Renal cortical epithelial cell (primary cell): ENCODE results near the gene LRRTM4. TPM values are rescaled to one million over a fixed set of nuclear protein-coding genes. Genes with fewer than 3 reads are reported as not detected.
A peak's percentile ranks its signal among the peaks of the same experiment; 100 is the strongest.

Source experiments
- DNase-seq: peaks from one replicate; pipeline ENCODE4 v3.0.0-alpha.2; 2011; ENCODE audit warnings: low read depth
- total RNA-seq: library from RNA; depleted of rRNA; stranded (reverse); fragments of >200 nt; gene quantifications from 2 replicates; pipeline ENCODE4 v1.2.3, GENCODE V29; 2014

The LRRTM4 gene
- total RNA-seq, 1 donor from 2014 or later, result 0.10 TPM

DNA sequence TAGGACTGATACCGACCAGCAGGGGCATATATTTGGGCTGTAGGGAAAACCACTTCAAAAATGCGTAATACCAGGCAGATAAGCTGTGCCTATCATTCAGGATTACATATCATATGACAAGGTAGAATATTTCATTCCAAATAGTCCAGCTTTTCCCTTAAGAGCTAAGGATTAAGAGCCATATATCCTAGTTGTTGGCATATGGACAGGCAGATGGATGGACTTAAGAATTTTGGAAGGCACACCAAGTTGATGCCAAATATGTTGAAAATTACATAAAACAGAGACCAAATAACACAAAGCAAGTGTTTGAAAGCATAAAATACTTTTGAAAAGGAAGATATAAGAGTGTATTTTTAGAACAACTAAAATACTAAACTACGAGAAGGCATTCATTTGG is 52.1 kb downstream of the LRRTM4 start:
- DNase-seq, result no peak

DNA sequence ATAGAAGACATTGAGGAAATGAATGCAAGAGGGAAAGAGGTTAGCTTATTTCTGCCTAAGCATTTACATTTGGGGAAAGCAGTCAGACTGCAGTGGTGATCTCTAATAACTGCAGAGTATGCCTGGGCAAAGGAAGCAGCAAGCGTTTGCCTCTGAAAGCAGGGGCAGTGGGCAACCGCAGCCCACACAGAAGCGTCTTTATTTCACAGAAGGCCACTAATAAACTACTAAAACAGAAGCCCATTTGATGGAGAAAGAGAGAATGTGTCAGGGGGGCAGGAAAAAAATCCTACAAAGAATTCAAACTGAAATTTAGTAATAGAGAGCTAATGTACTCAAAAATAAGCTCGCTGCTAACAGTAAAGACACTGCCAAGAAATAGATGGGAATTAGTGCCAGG is 53.1 kb downstream of the LRRTM4 start:
- DNase-seq, result no peak

DNA sequence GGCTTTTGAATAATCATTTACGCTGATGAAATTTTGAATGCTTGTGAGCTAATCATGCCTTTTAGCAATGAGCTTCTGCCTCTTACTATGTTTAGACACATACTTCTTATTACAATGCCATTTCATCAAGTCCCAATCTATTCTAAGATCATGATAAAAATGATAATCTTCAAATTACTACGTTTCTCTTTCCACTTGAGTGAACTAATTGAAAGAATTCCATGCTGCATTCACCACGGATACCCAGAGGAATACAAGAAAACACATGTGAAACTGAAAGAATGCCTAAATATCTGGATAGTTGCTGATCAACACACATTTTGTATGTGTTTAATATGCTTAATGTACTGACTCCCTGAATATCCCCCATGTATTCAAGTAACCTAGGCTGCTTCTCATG is 62.3 kb downstream of the LRRTM4 start:
- no peak for DNase-seq

DNA sequence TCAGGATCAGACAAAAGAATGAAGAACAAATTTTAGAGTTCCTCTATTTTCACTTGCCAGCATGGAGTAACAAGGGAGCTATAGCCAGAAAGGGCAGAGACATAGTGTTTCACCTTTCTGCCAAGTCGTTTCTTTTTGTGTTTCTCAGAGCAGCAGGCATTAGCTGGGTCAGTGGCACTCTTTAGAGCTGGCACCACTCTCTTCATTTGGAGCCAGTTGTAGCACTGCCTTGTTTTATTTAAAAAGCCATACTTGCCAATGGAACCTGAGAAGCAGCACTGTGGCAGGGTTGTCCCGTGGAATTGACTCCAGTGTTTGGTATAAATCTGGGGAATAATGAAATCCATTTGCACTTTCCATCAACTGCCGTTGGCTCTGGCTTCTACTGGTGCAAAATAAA is 64.0 kb downstream of the LRRTM4 start:
- DNase-seq, result no peak

DNA sequence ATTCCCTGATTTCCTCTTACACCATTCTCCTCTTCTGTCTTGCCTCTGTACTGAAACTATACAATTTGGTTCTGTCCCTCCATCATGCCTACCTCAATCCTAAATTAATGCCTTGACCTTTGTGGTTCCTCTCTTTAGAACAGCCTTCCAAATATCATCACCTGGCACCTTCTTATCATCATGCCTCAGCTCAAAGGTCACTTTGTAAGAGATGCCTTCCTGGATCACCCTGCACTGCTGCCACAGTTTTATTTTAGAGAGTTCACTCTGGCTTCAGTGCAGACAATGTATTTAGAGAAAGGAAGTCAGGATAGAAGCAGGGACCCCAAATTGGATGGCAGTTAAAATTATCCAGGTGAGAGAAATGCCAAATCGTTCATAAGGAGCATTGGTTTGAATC is 64.5 kb downstream of the LRRTM4 start:
- DNase-seq, result no peak

DNA sequence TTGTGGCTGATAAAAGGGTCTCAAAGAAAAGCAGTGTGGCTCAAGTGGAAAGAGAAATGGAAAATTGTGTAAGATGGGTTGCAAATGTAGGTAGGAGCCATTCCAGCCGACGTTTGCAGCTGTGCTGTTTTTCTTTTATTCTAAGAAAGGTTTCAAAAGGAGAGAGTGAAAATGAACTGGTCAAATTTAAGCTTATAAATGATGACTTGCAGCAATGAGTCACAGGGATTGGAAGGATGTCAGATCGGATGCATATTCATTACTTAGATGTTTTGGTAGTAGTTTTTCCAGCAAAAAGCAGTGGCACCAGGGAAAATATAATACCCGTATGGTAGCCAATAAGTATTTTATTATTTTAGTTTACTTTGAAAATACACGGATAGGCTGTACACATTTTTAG is 79.1 kb downstream of the LRRTM4 start:
- no peak for DNase-seq

DNA sequence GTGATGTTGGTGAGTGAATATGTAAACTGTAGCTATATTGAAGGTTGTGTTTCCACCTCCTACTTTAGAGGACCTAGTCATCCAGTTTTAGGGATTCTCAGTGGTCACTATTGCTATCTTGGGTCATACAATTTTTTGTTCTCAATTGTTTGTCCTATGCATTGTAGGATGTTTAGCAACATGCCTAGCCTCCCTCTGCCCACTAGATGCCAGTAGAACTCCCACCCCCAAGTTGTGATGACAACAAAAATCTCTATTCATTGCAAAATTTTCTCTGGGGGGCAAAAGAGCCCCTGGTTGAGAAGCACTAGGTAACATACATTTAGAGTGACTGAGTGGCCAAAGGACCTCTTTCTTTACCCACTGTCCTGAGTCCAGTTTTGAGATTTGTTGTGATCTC is 87.3 kb downstream of the LRRTM4 start:
- DNase-seq, result no peak

DNA sequence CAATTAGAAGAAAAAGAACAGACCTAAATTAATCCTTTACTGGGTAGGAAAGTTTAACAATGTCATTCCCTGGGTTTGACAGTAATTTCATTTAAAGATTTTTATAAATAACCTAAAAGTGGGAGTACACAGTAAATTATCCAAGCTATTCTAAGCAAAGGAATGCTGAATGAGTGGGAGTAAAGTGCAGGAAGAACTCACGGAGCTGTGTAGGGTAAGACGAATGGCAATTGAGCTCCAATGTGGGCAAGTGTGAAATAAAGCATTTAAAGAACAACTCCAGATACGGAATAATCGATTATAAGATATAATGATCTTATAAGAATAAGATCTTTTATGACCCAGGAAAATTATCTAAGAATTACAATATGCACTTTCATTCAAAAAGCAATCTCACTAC is 93.2 kb downstream of the LRRTM4 start:
- DNase-seq, result no peak

DNA sequence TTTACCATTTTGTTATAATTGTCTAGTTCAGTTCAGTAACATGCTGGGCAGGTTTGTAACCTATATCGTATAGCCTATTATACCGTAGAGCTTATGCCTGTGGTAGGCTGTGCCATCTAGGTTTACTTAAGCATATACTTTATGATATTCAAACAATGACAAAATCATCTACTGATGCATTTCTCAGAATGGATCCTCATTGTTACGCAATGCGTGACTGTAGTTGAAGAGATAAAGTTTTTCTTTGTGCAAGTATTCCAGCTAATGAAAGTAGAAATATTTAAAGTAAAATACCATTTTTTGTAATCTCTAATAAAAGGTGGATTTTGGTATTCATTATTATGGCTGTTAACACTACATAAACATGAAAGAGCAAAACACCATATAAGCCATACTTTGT is 100.2 kb downstream of the LRRTM4 start:
- no peak for DNase-seq

DNA sequence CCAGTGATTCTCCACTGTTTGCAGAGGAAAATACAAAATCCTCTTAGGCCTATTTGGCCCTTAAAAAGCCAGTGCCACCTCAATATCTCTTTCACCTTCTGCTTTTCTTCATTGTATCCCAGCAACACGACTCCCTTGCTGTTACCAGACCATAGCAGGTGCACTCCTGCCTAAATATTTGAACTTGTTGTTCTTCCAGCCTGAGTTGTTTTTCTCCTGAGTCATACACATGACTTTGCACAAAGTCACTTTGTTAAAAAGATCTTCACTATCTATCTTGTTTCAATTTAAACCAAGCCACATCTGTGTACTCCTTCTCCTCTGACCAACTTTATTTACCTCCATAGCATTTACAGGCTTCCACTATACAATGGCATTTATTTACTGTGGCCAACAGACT is 103.6 kb downstream of the LRRTM4 start:
- no peak for DNase-seq

DNA sequence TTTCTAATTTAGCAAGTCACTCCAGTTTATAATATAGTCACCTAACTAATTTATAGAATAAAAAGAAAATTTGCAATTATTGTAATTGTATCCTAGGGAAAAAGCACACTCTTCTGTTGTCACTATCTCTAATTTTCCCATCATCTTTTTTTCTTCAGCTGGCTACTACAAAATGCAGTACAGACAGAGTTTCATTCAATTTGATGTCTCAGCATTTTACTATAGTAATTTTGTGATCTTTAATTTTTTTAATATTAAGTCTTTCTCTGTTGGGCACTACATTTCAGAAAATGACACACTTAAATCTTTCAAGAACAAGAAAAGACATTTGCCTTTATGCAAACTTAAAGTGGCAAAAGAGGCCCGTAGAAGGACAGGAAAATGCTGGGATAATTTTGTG is 118.0 kb downstream of the LRRTM4 start:
- DNase-seq, result no peak

DNA sequence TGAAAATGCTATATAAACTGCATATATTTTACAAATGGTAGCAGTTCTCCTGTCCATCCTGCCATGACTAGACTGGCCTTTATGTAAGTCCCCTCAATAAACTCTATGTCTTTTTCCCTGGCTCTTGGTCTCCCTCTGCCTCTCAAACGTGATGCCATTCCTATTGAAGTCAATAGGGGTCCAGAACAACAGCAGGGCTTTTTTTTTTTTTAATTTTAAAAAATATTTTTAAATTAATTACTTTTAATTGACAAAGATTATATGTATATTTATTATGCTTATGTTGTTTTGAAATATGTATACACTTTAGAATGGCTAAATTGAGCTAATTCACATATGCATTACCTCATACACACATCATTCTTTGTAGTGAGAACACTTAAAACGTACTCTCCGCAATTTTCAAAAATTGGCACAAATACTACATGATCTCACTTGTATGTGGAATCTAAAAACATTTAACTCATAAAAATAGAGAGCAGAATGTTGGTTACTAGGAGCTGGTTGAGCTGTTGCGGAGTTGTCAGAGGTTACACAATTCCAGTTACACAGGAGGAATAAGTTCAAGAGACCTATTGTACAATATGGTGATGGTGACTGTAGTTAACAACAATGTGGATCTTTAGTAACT is 123.1 kb downstream of the LRRTM4 start:
- no peak for DNase-seq

DNA sequence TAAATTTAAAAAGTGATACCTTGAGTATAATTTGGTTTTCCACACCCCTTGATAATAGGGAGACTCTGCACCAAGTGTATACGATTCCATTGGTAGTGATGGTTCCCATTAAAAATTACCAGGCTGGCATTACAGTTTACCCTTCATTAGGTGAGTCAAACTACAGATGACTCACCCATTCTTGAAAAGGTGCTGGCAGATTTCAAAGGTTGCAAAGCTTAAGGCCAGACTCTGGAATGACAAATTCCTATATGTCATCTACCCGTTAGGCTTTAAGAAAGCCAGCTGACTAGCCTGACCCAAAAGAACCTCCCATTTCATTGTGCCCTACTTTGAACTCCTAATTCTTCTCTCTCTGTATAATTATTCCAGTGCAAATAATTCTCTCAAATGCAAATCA is 124.4 kb downstream of the LRRTM4 start:
- peak; percentile 54 for DNase-seq

DNA sequence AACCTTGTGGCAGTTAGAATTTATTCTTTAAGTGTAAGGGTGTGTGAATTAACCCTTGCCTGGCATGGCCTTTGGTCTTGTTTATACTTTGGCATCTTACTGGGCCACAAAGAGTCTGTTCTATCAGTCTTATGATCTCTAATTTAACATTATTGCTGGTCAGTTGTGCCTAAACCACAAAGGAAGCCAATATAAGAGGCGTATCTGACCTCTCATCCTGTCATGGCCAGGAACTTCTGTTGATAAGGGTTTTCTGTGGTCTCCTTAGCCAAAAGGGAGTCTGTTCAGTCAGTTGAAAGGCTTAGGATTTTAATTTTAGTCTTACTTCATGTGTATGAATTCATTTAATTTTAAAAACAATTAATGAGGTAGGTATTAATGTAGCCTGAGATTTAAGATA is 127.2 kb downstream of the LRRTM4 start:
- no peak for DNase-seq

DNA sequence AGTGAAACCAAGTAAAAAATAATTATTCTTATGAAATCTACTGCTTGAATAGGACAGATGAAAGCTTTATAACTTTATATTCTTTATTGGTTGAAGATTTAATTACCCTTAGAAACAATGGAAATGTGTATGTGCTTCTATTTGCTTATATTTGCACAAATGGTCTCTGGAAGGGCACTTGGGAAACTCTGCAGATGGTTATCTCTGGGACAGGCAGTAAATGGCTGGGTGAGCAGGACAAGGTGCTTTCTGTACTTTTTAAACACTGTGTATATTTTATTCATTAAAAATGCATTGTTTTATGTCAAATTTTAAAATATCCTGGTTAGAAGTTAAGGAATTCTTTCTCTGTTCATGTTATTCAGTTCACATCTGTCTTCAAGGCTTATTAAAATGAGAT is 131.1 kb downstream of the LRRTM4 start:
- no peak for DNase-seq

DNA sequence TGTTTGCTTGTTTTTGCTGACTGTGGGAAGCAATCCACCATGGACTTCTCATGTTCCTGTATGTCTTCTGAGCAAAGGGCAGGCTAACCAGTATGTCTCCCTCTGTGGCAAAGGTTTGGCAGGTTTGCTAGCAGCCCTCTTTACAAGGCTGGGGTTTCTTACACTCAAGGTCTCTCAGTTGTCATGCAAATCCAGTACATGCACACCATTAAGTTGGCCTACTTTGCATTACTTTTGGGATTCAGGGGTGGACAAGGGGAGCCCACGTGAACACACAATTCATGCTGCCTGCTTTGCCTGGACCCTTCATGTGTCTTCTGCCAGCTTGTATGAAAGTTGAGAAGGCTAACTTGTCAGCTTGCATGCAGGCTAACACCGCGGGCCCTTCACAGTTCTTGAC is 134.9 kb downstream of the LRRTM4 start:
- DNase-seq, result no peak

DNA sequence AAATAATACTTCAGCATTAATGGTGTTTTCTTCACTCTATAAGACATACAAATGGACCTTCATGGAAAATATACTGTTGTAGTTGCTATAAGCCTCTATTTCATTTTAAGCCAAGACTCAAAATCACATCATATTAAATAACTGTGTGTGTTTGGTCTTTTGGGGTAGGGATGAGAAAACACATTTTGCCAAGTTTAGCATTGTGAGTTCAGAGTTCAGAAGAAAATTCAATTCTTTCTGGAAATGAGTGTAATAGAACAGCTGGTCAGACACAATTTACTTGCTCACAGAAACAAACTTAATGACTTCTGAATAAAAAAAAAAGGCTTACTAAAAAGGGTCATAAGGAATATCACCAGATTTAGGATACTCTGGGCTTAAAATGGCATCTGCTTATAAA is 149.5 kb downstream of the LRRTM4 start:
- DNase-seq, result no peak

DNA sequence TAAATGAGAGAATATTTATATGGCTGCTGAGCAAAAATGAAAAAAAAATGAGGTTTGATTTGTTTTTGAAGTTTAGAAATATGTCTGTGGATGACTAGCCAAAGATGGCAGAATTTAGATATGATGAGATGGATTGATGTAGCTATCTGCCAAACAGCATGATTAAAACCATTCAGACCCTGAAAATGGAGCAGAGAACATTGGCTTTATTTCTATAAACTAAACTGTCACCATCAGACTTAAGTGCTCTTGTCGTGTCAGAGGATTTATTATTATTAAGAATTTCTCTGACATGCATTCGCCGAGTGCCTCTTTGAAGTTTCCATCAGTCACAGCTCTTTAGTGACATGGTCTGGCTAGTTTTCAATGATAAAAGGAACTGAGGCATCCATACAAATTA is 151.7 kb downstream of the LRRTM4 start:
- no peak for DNase-seq

DNA sequence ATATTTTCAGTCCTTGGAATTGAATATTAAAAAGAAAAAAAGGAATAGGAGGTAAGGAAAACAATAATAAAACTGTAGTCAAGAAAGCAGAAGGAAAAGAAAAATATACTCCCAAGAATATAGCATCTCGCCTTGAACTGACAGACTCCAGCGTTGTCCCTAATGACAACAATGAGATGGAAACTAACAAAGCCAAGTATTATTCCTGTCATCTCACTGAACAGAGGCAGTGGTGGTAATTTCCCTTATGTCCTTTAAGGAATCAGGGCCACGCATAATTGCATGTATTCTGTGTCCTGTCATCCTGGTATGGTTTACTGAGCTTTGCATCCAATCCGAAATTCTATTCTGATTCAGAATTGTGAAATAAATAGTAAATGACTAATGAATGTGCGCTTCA is 158.9 kb downstream of the LRRTM4 start:
- no peak for DNase-seq

DNA sequence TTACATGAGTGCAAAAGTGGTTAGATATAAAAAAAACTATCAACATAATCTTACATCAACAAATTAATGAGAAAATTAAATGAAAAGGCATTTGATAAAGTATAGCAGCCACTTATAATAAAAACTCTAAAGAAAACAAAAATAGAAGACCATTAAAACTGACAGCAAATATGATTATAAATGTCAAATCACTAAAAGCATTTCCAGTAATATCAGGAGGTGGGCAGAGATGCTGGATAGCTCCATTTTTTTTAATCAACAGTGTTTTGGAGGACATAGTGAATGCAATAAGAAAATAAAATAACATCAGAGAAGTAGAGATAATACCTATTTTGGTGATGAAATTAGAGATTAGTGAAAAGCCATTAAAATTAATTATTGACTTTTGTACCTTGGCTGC is 173.4 kb downstream of the LRRTM4 start:
- DNase-seq, result no peak

DNA sequence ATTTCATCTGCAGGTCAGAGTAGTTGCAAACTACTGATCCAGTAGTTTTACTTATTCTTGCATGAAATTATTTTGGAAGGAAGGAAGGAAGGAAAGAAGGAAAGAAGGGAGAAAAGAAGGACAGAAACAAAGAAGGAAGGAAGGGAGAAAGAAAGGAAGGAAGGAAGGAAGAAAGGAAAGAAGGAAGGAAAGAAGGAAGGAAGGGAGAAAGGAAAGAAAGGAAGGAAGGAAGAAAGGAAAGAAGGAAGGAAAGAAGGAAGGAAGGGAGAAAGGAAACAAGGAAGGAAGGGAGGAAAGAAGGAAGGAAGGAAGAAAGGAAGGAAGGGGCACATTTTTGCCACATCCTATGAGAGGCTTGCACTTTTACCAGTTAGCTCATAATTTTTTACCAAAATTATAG is 186.2 kb downstream of the LRRTM4 start:
- no peak for DNase-seq

DNA sequence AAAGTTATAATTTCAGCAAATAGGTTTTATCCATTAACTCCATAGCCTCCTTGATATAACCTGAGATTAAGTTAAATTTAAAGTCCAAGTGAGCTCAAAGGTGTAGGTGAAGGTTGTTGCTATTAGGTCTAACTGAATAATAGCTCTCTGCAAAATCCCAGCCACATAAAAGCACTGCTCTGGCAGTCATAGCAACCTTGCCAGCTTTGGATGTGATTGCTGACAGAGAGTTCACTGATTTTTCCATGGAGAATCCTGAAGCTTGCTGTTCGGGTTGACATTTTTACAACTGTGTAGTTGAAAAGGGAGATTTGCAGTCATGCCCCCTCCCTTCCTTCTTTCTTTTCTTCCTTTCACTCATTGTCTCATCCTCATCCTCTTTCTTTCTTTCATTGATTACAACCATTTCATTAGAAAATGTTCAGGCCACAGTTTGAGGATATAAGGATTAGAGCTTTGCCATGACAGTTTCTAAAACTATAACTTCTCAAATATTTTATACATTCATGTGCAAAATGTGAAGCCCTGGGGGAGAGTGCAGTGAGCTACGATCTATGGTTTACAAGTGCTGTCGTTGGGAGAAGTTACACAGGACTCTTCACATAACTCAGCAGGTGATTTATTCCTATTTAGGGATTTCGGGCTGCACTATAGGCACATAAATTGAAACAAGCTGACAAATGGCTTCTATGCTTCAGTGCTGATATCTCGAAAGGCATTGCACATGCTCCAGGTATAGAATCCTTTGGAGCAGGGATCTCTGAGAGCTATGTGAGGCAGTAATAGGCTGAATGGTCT is 193.8 kb downstream of the LRRTM4 start:
- no peak for DNase-seq

DNA sequence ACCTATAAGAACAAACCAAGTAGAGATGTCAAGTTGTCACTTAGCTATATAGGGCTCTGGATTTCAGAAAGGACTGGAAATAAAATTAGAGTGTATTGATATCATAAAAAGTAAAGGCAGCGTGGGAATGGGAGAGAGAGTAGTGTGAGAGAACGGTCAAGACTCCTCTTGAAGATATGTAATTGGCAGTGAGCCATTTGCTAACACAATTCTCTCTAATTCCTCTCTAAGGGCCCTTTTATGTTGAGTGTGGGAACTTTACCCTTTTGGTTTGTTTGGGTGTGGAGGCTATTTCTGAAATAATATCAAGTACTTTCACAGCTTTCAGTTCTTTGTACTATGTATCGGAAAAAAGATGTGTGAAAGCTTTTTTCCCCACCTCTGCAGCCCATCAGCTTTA is 196.8 kb downstream of the LRRTM4 start:
- no peak for DNase-seq

DNA sequence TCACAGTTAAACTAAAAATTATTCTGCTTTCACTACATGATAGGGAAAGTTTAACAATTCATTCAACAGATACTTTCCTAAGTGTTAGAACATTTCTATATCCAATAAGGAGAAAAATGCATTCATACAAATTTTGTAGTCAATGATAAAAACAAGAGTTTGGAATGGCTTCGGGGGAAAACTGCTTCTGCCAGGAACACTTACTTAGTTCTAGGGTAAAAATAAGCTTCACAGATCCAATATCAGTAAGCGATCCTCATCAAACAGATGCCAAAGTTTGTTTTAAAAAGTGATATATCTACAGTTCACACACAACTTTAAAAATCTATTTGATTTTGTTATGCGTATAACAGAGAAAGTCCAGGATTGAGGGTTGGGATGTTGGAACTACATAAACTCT is 199.7 kb downstream of the LRRTM4 start:
- DNase-seq, result no peak
